Spleen (tissue), 7 donors: Measurements from ENCODE around the gene CMIP.

ENCODE experiments used
- CTCF ChIP-seq, 11 experiments: fragments of 200-600 bp in 7 of 11; fragments of 450-650 bp in 4 of 11; sonication (generic) in 4 of 11; IDR thresholded peaks in 8 of 11; conservative IDR thresholded peaks in 3 of 11; 1 replicate in 7 of 11; 2 replicates in 4 of 11; pipeline versions ENCODE4 v1.4.0 to v1.8.0; 2016 to 2021; ENCODE audit warnings: antibody characterized with exemption in 11 of 11, inconsistent platforms in 4 of 11, mild to moderate bottlenecking in 1 of 11
- POLR2AphosphoS5 ChIP-seq, 3 donors: sonication (generic); formaldehyde crosslinking; IDR thresholded peaks; one replicate each; pipeline ENCODE4 v1.5.1; 2017; ENCODE audit warnings: antibody characterized with exemption in 3 of 3
- donor health status: DM: no; HTN: no; CAD: no; lungs with moderate emphysema.
- donor health status: DM: no; HTN: no; CAD: no.
- donor health status: DM: no; HTN: no; CAD: no.

GRCh38 chr16:81486540-81487061 lies 42.0 kb downstream of the CMIP start:
- TF ChIP-seq CTCF (IDR thresholded peaks at IDR 0.05 in 8 of 11, conservative IDR thresholded peaks at IDR 0.05 in 3 of 11) (no peak), POLR2AphosphoS5 (IDR thresholded peaks at IDR 0.05) (peak in 2 of 3 donors; percentile 26 to 49)
